Smooth muscle cell (in vitro differentiated cells): ENCODE results near the gene CLCNKB. TPM values are rescaled to one million over a fixed set of nuclear protein-coding genes. Genes with fewer than 3 reads are reported as not detected.

Experiments
- DNase-seq: peaks from one replicate; lab custom pipeline; 2025; ENCODE audit not compliant: unreplicated experiment; lab: John Stamatoyannopoulos, UW
- H2AFZ ChIP-seq: fragments of 200-600 bp; sonication (generic); 2 replicates; pipeline ENCODE4 v1.6.0; 2016; ENCODE audit warnings: antibody characterized with exemption, low read depth, mild to moderate bottlenecking
- H3F3A ChIP-seq: fragments of 200-600 bp; sonication (generic); 2 replicates; pipeline ENCODE4 v1.6.0; 2017; ENCODE audit warnings: antibody characterized with exemption, low read depth
- H3K27ac ChIP-seq: fragments of 200-600 bp; sonication (generic); 2 replicates; pipeline ENCODE4 v1.5.1; 2016; ENCODE audit warnings: low read depth, mild to moderate bottlenecking
- H3K27me3 ChIP-seq: fragments of 200-600 bp; sonication (generic); 2 replicates; pipeline ENCODE4 v1.6.1; 2016; ENCODE audit warnings: low read depth, mild to moderate bottlenecking
- H3K36me3 ChIP-seq: fragments of 200-600 bp; sonication (generic); 2 replicates; pipeline ENCODE4 v1.5.1; 2016; ENCODE audit warnings: low read depth
- H3K4me1 ChIP-seq: fragments of 200-600 bp; sonication (generic); 2 replicates; pipeline ENCODE4 v1.5.1; 2016; ENCODE audit warnings: low read depth
- H3K4me2 ChIP-seq: fragments of 200-600 bp; sonication (generic); 2 replicates; pipeline ENCODE4 v1.6.0; 2016; ENCODE audit warnings: mild to moderate bottlenecking
- H3K4me3 ChIP-seq: fragments of 200-600 bp; sonication (generic); 2 replicates; pipeline ENCODE4 v1.5.1; 2016; ENCODE audit warnings: mild to moderate bottlenecking
- H3K79me2 ChIP-seq: fragments of 200-600 bp; sonication (generic); 2 replicates; pipeline ENCODE4 v1.6.0; 2016; ENCODE audit warnings: low read depth, mild to moderate bottlenecking
- H3K9ac ChIP-seq: fragments of 200-600 bp; sonication (generic); 2 replicates; pipeline ENCODE4 v1.6.0; 2016; ENCODE audit warnings: low read depth
- H3K9me3 ChIP-seq: fragments of 200-600 bp; sonication (generic); replicated peaks from 2 replicates; pipeline ENCODE4 v1.5.1; 2016; ENCODE audit warnings: low read depth
- H4K20me1 ChIP-seq: fragments of 200-600 bp; sonication (generic); 2 replicates; pipeline ENCODE4 v1.6.0; 2016; ENCODE audit warnings: low read depth
- CTCF ChIP-seq: fragments of 200-600 bp; sonication (generic); IDR thresholded peaks from 2 replicates; pipeline ENCODE4 v1.5.1; 2017; ENCODE audit warnings: borderline replicate concordance, mild to moderate bottlenecking, antibody characterized with exemption; ENCODE audit not compliant: insufficient read depth, poor library complexity, severe bottlenecking
- WGBS: methylation state at CpG from one replicate; pipeline ENCODE4 v1.1.7; 2016; ENCODE audit warnings: low lambda C conversion rate; 5-methylcytosine and 5-hydroxymethylcytosine counted together
- polyA plus RNA-seq: library from polyadenylated mRNA; unstranded; fragments of >200 nt; fragmentation: Nextera tagmentation; extraction: Ambion mirVana; gene quantifications from 2 replicates; pipeline ENCODE4 v1.2.1, GENCODE V29; 2016
- total RNA-seq: library from RNA; depleted of rRNA; stranded (reverse); fragments of >200 nt; gene quantifications from 2 replicates; pipeline ENCODE4 v1.2.3, GENCODE V29; 2014

Gene CLCNKB
- total and polyA plus RNA-seq, 2 experiments from 2014 or later: 0.76 to 0.86 TPM

GRCh38 chr1:16077406-16078245, 34.0 kb downstream of the CLCNKB start:
- Histone ChIP-seq H3K9ac (no peak overlapping the region), H3K4me3 (no peak overlapping the region), H3K4me2 (no peak overlapping the region), H3K4me1 (peaks cover 8% of the 10 kb centered on the region), H2AFZ (no peak overlapping the region), H3K9me3 (no peaks in the 10 kb centered on the region), H3K27me3 (peaks cover 8% of the 10 kb centered on the region), H3F3A (no peaks in the 10 kb centered on the region), H3K27ac (no peak overlapping the region), H3K36me3 (no peaks in the 10 kb centered on the region), H4K20me1 (no peaks in the 10 kb centered on the region), H3K79me2 (no peaks in the 10 kb centered on the region)
- no peak for DNase-seq
- WGBS: 85% methylated on average over 12 of the region's 12 CpGs
- TF ChIP-seq CTCF: no peak

- Histone ChIP-seq H3K27me3 (peaks cover 2% of the 10 kb centered on the region), H3K36me3 (no peaks in the 10 kb centered on the region), H3F3A (no peaks in the 10 kb centered on the region), H4K20me1 (no peaks in the 10 kb centered on the region), H3K9me3 (no peaks in the 10 kb centered on the region), H3K4me1 (peaks cover 3% of the 10 kb centered on the region), H3K4me2 (no peak overlapping the region), H3K79me2 (no peaks in the 10 kb centered on the region), H3K4me3 (no peak overlapping the region), H3K9ac (no peak overlapping the region), H3K27ac (no peak overlapping the region), H2AFZ (no peak overlapping the region)
- DNase-seq: peak; percentile 35
- WGBS: 34% methylated on average over 10 of the region's 10 CpGs
- TF ChIP-seq CTCF: peak; percentile 89
These were observed 35.5 kb downstream of the CLCNKB start for GRCh38 chr1:16078925-16079656.

GRCh38 chr1:16080422-16081150, 37.0 kb downstream of the CLCNKB start:
- no peaks in the 10 kb centered on the region for H4K20me1 ChIP-seq
- no peaks in the 10 kb centered on the region for H3K9me3 ChIP-seq
- 91% methylated on average over 5 of the region's 5 CpGs for WGBS
- no peak overlapping the region for H3K9ac ChIP-seq
- no peak overlapping the region for H3K4me3 ChIP-seq
- H3K4me1 ChIP-seq: peaks cover 3% of the 10 kb centered on the region
- H3K27ac ChIP-seq: no peak overlapping the region
- no peak overlapping the region for H2AFZ ChIP-seq
- H3K79me2 ChIP-seq: no peaks in the 10 kb centered on the region
- no peaks in the 10 kb centered on the region for H3K36me3 ChIP-seq
- no peaks in the 10 kb centered on the region for H3F3A ChIP-seq
- DNase-seq: no peak
- TF ChIP-seq CTCF: no peak
- no peaks in the 10 kb centered on the region for H3K27me3 ChIP-seq
- no peak overlapping the region for H3K4me2 ChIP-seq
